GM19372 (cell line): ENCODE results near the gene RUSC2.
"Not testable (repeated sequence)": the region's sequence is repeated elsewhere in the genome, so short reads cannot be mapped to it uniquely, and the experiment has no call there.

Experiments used
- ATAC-seq: cut with Tn5 transposase; IDR thresholded peaks from one replicate; pipeline ENCODE4 v1.9.1; 2021; ENCODE audit warnings: mild to moderate bottlenecking, low read depth, moderate library complexity; ENCODE audit not compliant: unreplicated experiment

RUSC2 gene

GRCh38 chr9:35521708-35522107, 31.8 kb downstream of the RUSC2 start:
- ATAC-seq = no peak

GRCh38 chr9:35522187-35522586, 32.3 kb downstream of the RUSC2 start:
- ATAC-seq = no peak

- ATAC-seq = no peak
Observed at GRCh38 chr9:35522700-35523099, 32.8 kb downstream of the RUSC2 start.

- ATAC-seq = not testable (repeated sequence)
Observed at GRCh38 chr9:35523556-35523955, 33.6 kb downstream of the RUSC2 start.

- no peak for ATAC-seq
Observed at GRCh38 chr9:35526087-35526801, 36.3 kb downstream of the RUSC2 start.

- ATAC-seq = no peak
Observed at GRCh38 chr9:35529161-35529823, 39.4 kb downstream of the RUSC2 start.

- no peak for ATAC-seq
Observed at GRCh38 chr9:35533398-35533797, 43.5 kb downstream of the RUSC2 start.

- not testable (repeated sequence) for ATAC-seq
Observed at GRCh38 chr9:35534921-35535320, 45.0 kb downstream of the RUSC2 start.

- ATAC-seq = no peak
Observed at GRCh38 chr9:35537913-35538312, 48.0 kb downstream of the RUSC2 start.

GRCh38 chr9:35538361-35539234, 48.7 kb downstream of the RUSC2 start:
- no peak for ATAC-seq
